Muscle layer of colon (tissue), 2 donors: Measurements from ENCODE around the gene IGLL5.

Experiments
- H3K27ac ChIP-seq: one replicate; pipeline ENCODE4 v1.7.0; 2013; ENCODE audit warnings: low read depth, mild to moderate bottlenecking, low read length, moderate library complexity
- H3K27me3 ChIP-seq, 2 donors: one replicate each; pipeline ENCODE4 v1.7.0; 2013; ENCODE audit warnings: low read length in 2 of 2, mild to moderate bottlenecking in 2 of 2; ENCODE audit not compliant: insufficient read depth in 2 of 2, control insufficient read depth in 1 of 2
- H3K36me3 ChIP-seq: one replicate; pipeline ENCODE4 v1.7.0; 2013; ENCODE audit warnings: mild to moderate bottlenecking, low read length; ENCODE audit not compliant: insufficient read depth
- H3K4me1 ChIP-seq: one replicate; pipeline ENCODE4 v1.7.0; 2013; ENCODE audit warnings: mild to moderate bottlenecking, low read length; ENCODE audit not compliant: insufficient read depth
- H3K4me3 ChIP-seq, 2 donors: one replicate each; pipeline ENCODE4 v1.7.0; 2013; ENCODE audit warnings: low read length in 2 of 2, low read depth in 1 of 2, mild to moderate bottlenecking in 1 of 2, moderate library complexity in 1 of 2
- H3K9ac ChIP-seq: one replicate; pipeline ENCODE4 v1.7.0; 2013; ENCODE audit warnings: low read length
- H3K9me3 ChIP-seq: one replicate; pipeline ENCODE4 v1.7.0; 2013; ENCODE audit warnings: mild to moderate bottlenecking, low read length
- donor health status: abdominal sarcoma.
- donor health status: Adenocarcinoma of cecum.

Gene IGLL5

GRCh38 chr22:22866381-22867111 lies 21.1 kb upstream of the IGLL5 start:
- Histone ChIP-seq H3K27me3 (no peaks in the 10 kb centered on the region), H3K9me3 (no peaks in the 10 kb centered on the region), H3K36me3 (no peaks in the 10 kb centered on the region), H3K4me3 (no peak overlapping the region), H3K27ac (no peak overlapping the region), H3K4me1 (peaks cover 6% of the 10 kb centered on the region), H3K9ac (no peak overlapping the region)

DNA sequence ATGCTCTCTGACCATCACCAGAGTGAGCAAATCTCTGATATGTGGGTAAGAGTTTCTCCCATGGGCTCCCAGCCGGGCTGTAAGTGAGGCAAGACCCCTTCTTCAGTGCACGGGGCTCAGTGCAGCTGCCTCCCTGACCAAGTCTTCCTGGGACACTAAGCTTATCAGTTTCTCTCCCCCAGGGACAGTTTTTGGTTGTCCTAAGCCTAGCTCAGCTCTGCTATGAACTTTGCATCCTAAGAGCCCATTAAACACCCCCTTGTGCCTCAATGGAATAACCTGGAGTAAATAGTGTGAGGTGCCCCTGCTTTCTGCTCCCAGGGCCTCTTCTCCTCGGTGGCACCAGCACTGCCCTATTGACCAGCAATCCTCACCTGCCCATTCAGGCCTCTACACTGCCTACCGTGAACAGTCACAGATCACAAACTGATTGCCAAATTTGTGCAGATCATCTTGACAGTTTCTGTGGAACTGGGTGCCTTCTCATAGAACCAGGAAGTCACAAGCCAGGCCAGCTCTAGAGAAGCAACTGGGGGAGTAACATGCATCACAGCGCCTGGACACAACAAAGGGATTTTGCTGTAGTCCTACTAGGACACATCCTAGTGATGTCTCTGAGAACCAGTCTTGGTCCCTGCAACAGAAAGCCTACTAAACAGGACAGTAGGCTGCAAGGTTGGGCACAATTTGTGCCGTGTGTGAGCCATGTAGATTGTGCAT lies 19.5 kb upstream of the IGLL5 start:
- H3K4me1 ChIP-seq = peaks cover 6% of the 10 kb centered on the region
- no peaks in the 10 kb centered on the region for H3K27me3 ChIP-seq
- no peak overlapping the region for H3K9ac ChIP-seq
- H3K27ac ChIP-seq = no peak overlapping the region
- H3K4me3 ChIP-seq = no peak overlapping the region
- no peaks in the 10 kb centered on the region for H3K9me3 ChIP-seq
- no peaks in the 10 kb centered on the region for H3K36me3 ChIP-seq

DNA sequence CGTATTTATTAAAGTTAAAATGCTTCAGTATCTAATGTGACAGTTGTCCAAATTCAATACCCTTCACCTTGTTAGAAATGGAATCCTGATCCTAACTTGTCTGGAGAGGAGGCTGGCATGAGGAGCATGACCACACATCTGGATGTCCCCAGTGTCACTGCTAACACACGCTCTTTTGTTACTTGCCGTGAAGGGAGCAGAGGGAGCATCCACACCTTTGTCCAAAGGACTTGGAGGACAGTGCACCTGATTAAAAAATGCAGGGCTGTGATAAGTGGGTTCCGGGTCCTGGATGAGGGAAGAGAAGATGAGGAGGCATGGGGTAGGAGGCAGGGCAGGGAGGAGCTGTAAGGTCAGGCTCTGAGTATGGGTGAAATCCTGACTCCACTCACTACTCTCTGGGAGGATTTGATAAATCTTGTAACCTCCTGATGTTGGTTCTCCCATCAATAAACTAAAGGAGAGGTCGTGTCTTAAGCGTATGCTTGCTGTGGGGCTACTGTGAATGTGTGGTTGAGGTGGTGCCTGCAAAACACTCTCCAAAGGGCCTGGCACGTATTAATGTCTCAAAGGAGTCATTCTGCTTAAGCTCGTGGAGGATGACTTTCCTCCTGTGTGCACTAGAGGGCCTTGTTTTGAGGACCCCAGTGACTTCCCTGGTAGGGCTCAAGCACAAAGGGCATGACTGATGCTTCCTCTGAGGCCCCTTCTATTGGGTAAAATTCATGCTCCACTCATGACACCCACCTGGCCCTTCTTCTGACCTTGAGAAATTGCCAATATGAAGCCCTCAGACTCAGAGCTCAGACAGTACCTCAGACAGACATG lies 16.8 kb upstream of the IGLL5 start:
- H3K36me3 ChIP-seq = no peaks in the 10 kb centered on the region
- H3K9me3 ChIP-seq = no peaks in the 10 kb centered on the region
- H3K9ac ChIP-seq = no peak overlapping the region
- H3K4me1 ChIP-seq = peaks cover 6% of the 10 kb centered on the region
- H3K4me3 ChIP-seq = no peak overlapping the region
- no peaks in the 10 kb centered on the region for H3K27me3 ChIP-seq
- H3K27ac ChIP-seq = no peak overlapping the region

DNA sequence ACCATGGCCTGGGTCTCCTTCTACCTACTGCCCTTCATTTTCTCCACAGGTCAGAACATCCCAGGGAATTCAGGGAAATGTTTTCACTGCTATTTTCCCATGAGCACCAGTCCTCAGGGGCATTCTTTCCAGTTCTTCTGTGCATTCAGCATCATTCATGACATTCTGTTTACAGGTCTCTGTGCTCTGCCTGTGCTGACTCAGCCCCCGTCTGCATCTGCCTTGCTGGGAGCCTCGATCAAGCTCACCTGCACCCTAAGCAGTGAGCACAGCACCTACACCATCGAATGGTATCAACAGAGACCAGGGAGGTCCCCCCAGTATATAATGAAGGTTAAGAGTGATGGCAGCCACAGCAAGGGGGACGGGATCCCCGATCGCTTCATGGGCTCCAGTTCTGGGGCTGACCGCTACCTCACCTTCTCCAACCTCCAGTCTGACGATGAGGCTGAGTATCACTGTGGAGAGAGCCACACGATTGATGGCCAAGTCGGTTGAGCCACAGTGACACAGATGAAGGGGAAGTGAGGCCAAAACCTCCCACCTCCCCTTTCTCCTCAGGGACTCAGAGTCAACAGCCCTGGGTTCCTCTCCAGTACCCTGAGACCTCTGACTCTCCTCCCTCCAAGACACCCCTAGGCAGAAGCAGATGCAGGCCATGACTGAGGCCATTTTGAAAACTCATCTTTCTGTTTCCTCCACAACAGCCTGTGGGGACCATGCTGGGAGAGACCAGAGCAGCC lies 15.9 kb upstream of the IGLL5 start:
- Histone ChIP-seq H3K9ac (no peak overlapping the region), H3K27ac (no peak overlapping the region), H3K27me3 (no peaks in the 10 kb centered on the region), H3K4me3 (no peak overlapping the region), H3K9me3 (no peaks in the 10 kb centered on the region), H3K36me3 (no peaks in the 10 kb centered on the region), H3K4me1 (no peaks in the 10 kb centered on the region)

DNA sequence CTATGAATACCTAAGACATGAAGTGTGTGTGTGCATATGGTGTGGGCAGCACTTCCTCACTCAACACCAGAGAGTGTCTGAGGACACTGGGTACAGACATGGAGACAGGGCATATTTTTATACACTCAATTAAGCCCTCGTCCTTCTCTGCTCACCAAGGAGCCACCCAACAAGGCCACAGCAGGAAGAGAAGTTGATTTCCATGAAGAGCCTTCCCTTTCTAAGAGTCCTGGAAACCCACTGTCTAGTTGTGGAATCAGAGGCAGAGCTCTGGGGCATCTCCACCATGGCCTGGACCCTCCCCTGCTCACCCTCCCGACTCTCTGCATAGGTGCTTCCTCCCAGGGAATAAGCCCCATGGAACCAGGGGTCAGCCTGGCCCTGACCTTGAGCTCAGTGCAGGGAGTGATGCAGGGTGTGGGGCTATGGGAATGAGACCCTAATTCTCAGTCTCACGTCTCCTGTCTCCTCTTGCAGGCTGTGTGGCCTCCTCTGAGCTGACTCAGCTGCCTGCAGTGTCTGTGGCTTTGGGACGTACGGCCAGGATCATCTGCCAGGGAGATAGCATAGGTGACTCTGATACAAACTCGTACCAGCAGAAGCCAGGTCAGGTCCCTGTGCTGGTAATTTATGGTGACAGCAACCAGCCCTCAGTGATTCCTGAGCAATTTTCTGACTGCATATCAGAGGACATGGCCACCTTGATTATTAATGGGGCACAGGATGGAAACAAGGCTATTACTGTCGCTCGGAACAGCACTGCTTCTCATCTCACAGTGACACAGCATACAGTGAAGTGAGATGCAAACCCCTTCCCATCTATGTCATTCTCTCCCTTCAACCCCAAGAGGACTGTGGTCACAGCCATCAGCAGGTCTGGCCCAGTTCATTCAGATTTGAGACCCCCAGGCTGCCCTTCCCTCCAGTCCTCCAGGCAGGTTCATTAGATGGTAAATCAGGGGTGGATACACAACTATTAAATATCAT lies 14.6 kb upstream of the IGLL5 start:
- Histone ChIP-seq H3K4me3 (no peak overlapping the region), H3K36me3 (no peaks in the 10 kb centered on the region), H3K27ac (no peak overlapping the region), H3K9ac (no peak overlapping the region), H3K27me3 (peaks cover 0 to 5% of the 10 kb centered on the region in 2 donors), H3K4me1 (no peaks in the 10 kb centered on the region), H3K9me3 (no peaks in the 10 kb centered on the region)

DNA sequence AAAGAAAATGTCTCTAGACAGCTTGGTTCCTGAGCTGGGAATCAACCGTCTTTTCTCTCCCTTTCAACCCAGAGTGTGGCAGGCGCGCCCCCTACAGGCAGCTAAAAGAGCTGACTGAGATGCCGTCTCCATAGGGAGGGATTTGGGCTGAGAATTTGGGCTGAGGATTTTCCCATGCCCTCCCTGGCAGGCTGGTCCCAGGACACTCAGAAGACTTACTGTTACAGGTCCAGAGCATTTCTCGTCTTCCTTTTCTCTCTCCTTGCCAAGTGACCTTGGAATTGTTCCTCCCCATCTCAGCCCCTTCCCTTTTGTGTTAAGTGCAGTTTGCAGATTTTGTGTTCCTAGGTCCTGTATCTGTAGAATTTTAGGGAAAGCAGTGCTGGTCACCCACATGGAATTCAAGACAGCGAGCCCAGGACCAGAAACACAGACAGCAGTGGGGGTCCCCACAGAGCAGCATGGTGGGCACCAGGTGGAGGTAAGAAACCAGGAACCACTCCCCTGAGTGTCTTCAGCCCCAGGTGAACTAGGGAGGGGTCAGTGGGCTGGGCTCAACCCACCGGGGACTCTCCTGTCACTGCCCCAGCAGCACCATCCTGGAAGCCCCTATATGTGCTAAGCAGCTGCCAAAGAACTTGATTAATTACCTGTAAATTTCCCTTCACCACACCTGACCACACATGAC lies 9.9 kb upstream of the IGLL5 start:
- Histone ChIP-seq H3K36me3 (no peaks in the 10 kb centered on the region), H3K9ac (no peak overlapping the region), H3K27ac (no peak overlapping the region), H3K27me3 (peaks cover 0 to 5% of the 10 kb centered on the region in 2 donors), H3K9me3 (no peaks in the 10 kb centered on the region), H3K4me3 (no peak overlapping the region), H3K4me1 (no peaks in the 10 kb centered on the region)

DNA sequence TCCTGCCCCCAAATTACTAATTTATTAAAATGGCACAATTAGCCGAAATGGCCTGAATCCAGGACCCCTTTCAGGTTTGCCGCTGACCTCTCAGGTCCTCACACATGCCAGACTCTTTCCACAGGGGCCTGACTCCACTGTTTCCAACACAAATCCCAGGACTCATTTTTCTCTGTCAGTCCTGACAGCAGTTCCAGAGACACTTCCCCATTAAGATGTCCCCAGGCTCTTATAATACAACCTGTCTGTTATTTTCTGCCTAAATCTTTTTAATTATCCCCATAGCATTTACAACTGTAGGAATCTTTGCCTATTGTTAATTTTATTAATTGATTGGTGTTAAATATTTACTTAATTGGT lies 9.4 kb upstream of the IGLL5 start:
- Histone ChIP-seq H3K9me3 (no peaks in the 10 kb centered on the region), H3K4me1 (no peaks in the 10 kb centered on the region), H3K27ac (no peak overlapping the region), H3K27me3 (peaks cover 0 to 5% of the 10 kb centered on the region in 2 donors), H3K36me3 (no peaks in the 10 kb centered on the region), H3K4me3 (no peak overlapping the region), H3K9ac (no peak overlapping the region)

DNA sequence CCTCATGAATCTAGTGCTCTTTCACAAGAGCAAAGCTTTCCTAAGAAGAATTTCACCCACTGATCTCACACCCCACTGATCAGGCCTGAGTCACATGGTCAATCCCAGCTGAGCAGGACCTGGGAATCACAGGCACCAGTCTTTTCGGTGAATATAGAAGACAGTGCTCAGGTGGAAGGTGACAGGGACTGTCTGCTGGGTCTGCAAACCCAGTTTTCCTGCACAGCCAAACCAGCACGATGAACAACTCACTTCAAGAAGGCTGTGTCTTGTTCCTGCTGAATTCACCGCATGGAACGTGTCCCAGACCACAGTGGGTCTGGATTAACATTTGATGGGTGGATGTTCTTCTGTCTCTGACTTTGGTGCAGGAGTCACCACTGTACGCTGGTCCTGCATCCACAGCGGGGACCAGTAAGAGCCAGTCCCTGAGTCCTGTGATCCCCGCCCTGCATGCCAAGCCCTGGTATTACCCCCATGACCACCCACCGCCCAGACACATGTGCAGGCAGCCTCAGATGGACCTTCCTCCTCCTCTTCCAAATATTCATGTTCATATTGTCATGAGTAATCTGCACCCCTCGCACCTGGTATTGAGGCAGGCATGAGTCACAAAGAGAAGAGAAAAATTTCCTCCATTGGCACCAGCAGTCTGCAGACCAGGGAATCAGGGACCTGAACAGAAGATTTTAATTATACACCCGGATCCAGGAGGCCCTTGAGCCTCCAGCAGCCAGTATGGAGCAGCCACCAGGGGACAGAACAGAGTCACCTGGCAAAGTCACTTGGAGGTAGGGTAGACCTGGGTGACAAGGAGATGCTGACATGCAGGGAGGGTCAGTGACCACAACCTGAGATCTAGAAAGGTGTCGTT lies 8.6 kb upstream of the IGLL5 start:
- Histone ChIP-seq H3K9ac (no peak overlapping the region), H3K9me3 (no peaks in the 10 kb centered on the region), H3K27me3 (peaks cover 0 to 5% of the 10 kb centered on the region in 2 donors), H3K4me1 (no peaks in the 10 kb centered on the region), H3K27ac (no peak overlapping the region), H3K4me3 (no peak overlapping the region), H3K36me3 (no peaks in the 10 kb centered on the region)

GRCh38 chr22:22879675-22880155 lies 7.9 kb upstream of the IGLL5 start:
- H3K4me3 ChIP-seq = no peak overlapping the region
- H3K27me3 ChIP-seq = peaks cover 0 to 5% of the 10 kb centered on the region in 2 donors
- no peak overlapping the region for H3K9ac ChIP-seq
- no peaks in the 10 kb centered on the region for H3K36me3 ChIP-seq
- no peaks in the 10 kb centered on the region for H3K4me1 ChIP-seq
- H3K27ac ChIP-seq = no peak overlapping the region
- H3K9me3 ChIP-seq = no peaks in the 10 kb centered on the region
